Gastroesophageal sphincter (tissue), 4 donors: ENCODE measurements around the gene EFEMP2. TPM values are rescaled to one million over a fixed set of nuclear protein-coding genes. Genes with fewer than 3 reads are reported as not detected.
A peak's percentile ranks its signal among the peaks of the same experiment; 100 is the strongest.

ENCODE experiments used
- ATAC-seq: fragments of 150-250 bp; one replicate; pipeline ENCODE4 v1.9.1; 2016; ENCODE audit warnings: mild to moderate bottlenecking, moderate library complexity
- H3K27ac ChIP-seq, 4 donors: fragments of 200-600 bp; sonication (generic) in 3 of 4; 1 replicate in 3 of 4; 2 replicates in 1 of 4; pipeline ENCODE4 v1.5.1; 2016 to 2019
- H3K27me3 ChIP-seq: fragments of 200-600 bp; sonication (generic); one replicate; pipeline ENCODE4 v1.5.1; 2019
- H3K36me3 ChIP-seq, 2 donors: fragments of 200-600 bp; sonication (generic); one replicate each; pipeline ENCODE4 v1.5.1; 2019; ENCODE audit warnings: control low read depth in 1 of 2
- H3K4me1 ChIP-seq, 3 donors: fragments of 200-600 bp; sonication (generic); 1 replicate in 2 of 3; 2 replicates in 1 of 3; pipeline ENCODE4 v1.5.1; 2016 to 2019; ENCODE audit warnings: control low read depth in 2 of 3
- H3K4me3 ChIP-seq, 2 donors: fragments of 200-600 bp; sonication (generic); one replicate each; pipeline ENCODE4 v1.5.1; 2019; ENCODE audit warnings: mild to moderate bottlenecking in 1 of 2, moderate library complexity in 1 of 2
- H3K9me3 ChIP-seq, 3 donors: fragments of 200-600 bp; sonication (generic); one replicate each; pipeline ENCODE4 v1.5.1; 2017 to 2019; ENCODE audit warnings: control low read depth in 2 of 3
- EP300 ChIP-seq: sonication (generic); formaldehyde crosslinking; IDR thresholded peaks from one replicate; pipeline ENCODE4 v1.6.1; 2017; ENCODE audit warnings: antibody characterized with exemption, mild to moderate bottlenecking
- POLR2A ChIP-seq, 2 donors: fragments of 450-650 bp; IDR thresholded peaks; one replicate each; pipeline ENCODE4 v1.6.1; 2017; ENCODE audit warnings: antibody characterized with exemption in 2 of 2, mild to moderate bottlenecking in 2 of 2, moderate library complexity in 1 of 2
- POLR2AphosphoS5 ChIP-seq: sonication (generic); formaldehyde crosslinking; IDR thresholded peaks from one replicate; pipeline ENCODE4 v1.6.1; 2017; ENCODE audit warnings: antibody characterized with exemption
- WGBS, 2 donors: methylation state at CpG; one replicate each; pipeline ENCODE4 v1.1.5; 2018; ENCODE audit warnings: low coverage in 1 of 2; 5-methylcytosine and 5-hydroxymethylcytosine counted together
- total RNA-seq, 4 donors: library from RNA; depleted of rRNA; stranded (reverse); fragments of >200 nt; gene quantifications; one replicate each; pipeline ENCODE4 v1.1.0, GENCODE V29; 2016
- TF ChIP-seq, protein P1 (sequence below), 4 experiments: fragments of 200-600 bp in 2 of 4; fragments of 450-650 bp in 2 of 4; sonication (generic) in 1 of 4; IDR thresholded peaks; one replicate each; pipeline ENCODE4 v1.5.1; 2017 to 2019; ENCODE audit warnings: antibody characterized with exemption in 4 of 4, mild to moderate bottlenecking in 2 of 4, moderate library complexity in 2 of 4

The EFEMP2 gene
- 10 to 100 TPM; 55.6 to 92.8 (median 81.2) TPM for total RNA-seq

DNA sequence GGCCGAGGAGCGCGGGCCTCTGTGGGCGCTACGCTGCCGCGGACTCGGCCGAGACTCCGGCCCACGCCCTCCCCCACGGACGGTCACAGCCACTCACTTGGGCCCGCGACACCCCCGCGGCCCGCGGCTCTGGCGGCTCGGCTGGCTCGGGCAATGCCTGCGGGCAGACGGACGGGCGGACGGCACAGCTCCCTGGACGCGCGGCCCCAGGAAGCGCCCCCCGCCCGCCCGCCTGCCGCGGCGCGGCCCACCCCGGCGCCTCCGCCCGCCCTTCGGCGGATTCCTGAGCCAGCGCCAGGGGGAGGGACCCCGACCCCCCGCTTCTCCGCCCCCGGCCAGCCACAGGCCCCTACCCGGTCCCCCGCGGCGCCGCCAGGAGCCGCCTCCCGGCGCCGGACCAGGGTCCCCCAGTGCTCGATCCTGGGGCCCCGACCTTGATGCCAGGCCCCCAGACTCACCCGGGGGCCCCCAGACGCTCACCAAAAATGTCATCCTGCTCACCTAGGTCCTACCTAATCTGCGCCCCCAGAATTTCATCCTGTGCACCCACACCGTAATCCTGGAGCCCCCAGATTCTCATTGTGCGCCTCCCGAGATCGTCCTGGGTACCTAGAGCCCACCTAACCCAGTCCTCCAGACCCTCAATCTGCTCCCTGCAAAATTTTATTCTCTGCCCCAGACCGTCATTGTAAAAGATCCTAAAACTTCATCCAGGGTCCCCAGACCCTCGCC is at the start of gene EFEMP2:
Gene EFEMP2, minus strand, starts transcription at position 215 of the 732 bp plus-strand sequence. CDS start 446 bp downstream, outside the sequence.
- Histone ChIP-seq H3K27ac (peak within 1 kb of the TSS; percentile 93 to 98 (median 94)), H3K4me1 (peaks cover 0 to 53% (median 17%) of the 10 kb centered on the region in 3 donors), H3K27me3 (no peaks in the 10 kb centered on the region), H3K36me3 (peaks cover 0 to 31% of the 10 kb centered on the region in 2 donors), H3K9me3 (no peaks in the 10 kb centered on the region), H3K4me3 (peak within 1 kb of the TSS; percentile 69 to 87)
- WGBS, 2 donors, result 0 to 4% methylated on average over 5 to 6 of the region's 69 CpGs
- TF ChIP-seq, protein P1, sequence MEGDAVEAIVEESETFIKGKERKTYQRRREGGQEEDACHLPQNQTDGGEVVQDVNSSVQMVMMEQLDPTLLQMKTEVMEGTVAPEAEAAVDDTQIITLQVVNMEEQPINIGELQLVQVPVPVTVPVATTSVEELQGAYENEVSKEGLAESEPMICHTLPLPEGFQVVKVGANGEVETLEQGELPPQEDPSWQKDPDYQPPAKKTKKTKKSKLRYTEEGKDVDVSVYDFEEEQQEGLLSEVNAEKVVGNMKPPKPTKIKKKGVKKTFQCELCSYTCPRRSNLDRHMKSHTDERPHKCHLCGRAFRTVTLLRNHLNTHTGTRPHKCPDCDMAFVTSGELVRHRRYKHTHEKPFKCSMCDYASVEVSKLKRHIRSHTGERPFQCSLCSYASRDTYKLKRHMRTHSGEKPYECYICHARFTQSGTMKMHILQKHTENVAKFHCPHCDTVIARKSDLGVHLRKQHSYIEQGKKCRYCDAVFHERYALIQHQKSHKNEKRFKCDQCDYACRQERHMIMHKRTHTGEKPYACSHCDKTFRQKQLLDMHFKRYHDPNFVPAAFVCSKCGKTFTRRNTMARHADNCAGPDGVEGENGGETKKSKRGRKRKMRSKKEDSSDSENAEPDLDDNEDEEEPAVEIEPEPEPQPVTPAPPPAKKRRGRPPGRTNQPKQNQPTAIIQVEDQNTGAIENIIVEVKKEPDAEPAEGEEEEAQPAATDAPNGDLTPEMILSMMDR (IDR thresholded peaks at IDR 0.05), result no peak
- peak in 1 of 2 donors; percentile 43 for TF ChIP-seq POLR2A (IDR thresholded peaks at IDR 0.05)
- ATAC-seq, result peak; percentile 35

DNA sequence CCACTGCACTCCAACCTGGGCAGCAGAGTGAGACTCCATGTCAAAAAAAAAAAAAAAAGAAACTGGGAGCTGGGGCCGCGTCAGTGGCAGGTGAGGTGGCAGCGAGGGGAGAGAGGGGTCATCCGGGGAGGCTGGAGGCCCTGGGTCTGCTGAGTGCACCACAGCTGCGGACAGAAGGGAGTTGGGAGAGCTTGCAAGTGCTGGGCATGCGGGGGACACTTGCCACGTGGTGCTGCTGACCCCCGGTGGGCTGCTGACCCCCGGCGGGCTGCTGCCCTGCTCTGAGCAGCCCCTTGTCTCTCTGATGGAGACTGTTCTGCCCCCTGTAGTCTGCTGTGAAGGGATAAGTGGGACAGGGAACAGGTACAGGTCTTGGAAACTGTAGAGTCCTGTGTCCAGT is 49.3 kb upstream of the EFEMP2 start:
- WGBS, 2 donors, result 83 to 91% methylated on average over 4 to 7 of the region's 10 CpGs
- ATAC-seq, result no peak
- H3K27me3 ChIP-seq, result no peaks in the 10 kb centered on the region

DNA sequence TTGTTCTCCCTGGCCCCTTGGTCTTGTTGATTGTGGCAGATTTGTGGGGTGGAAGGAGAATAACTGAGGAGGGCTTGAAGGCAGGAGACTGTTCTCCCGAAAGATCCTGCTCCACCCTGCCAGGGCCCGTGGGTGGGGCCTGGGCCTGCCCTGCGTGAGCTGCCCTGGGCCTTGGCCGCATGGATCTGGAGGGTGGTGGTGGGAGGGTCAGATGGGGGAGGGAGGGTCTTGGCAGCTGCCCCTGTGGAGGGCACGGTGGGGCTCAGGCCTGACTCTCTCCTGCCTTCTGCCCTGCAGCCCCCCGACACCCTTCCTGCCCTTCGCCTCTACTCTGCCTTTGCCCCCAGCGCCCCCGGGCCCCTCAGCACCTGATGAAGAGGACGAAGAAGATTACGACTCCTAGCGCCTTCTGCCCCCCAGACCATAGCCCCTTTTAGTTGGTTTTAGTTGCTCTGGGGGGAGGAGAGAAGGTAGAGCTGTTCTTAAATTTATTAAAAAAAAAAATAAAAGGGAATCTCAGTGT is 48.5 kb upstream of the EFEMP2 start:
- Histone ChIP-seq H3K4me3 (peak overlapping the region in 1 of 2 donors; percentile 99), H3K9me3 (no peaks in the 10 kb centered on the region), H3K27ac (peak overlapping the region in 1 of 4 donors; percentile 94), H3K4me1 (peaks cover 0 to 38% (median 31%) of the 10 kb centered on the region in 3 donors), H3K36me3 (peaks cover 0 to 42% of the 10 kb centered on the region in 2 donors), H3K27me3 (no peaks in the 10 kb centered on the region)
- WGBS, 2 donors, result 70% methylated on average over 2 of the region's 12 CpGs; no CpG with 5 or more reads in 1 of the 2 donors
- ATAC-seq, result no peak
- TF ChIP-seq EP300, result no peak
- TF ChIP-seq, protein P1 (IDR thresholded peaks at IDR 0.05), result no peak
- TF ChIP-seq POLR2A (IDR thresholded peaks at IDR 0.05), result no peak
- no peak for TF ChIP-seq POLR2AphosphoS5

More for the DNA sequence above, 49.3 kb upstream of the EFEMP2 start:
- Histone ChIP-seq H3K4me1 (peaks cover 0 to 31% (median 24%) of the 10 kb centered on the region in 3 donors), H3K27ac (no peak overlapping the region), H3K36me3 (peaks cover 0 to 40% of the 10 kb centered on the region in 2 donors), H3K9me3 (no peaks in the 10 kb centered on the region), H3K4me3 (no peak overlapping the region)
- no peak for TF ChIP-seq POLR2A (IDR thresholded peaks at IDR 0.05)
- TF ChIP-seq, protein P1 (IDR thresholded peaks at IDR 0.05), result no peak
- TF ChIP-seq POLR2AphosphoS5, result no peak
- TF ChIP-seq EP300, result no peak

DNA sequence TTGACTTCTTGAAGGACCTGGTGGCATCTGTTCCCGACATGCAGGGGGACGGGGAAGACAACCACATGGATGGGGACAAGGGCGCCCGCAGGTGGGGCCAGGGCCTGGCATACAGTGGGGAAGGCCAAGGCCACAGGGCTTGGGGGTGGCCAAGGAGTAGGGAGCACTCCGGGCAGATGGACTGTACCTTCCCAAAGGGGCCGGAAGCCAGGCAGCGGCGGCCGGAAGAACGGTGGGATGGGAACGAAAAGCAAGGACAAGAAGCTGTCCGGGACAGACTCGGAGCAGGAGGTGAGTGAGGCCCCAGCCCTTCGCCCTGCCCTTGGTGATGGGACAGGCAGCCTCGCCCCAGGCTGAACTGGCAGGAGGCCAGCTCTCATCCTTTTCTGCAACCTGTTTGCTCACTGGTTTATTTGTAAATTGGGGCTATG is 47.8 kb upstream of the EFEMP2 start:
- no peak for ATAC-seq
- H3K9me3 ChIP-seq, result no peaks in the 10 kb centered on the region
- H3K36me3 ChIP-seq, result peaks cover 0 to 42% of the 10 kb centered on the region in 2 donors
- TF ChIP-seq, protein P1 (IDR thresholded peaks at IDR 0.05), result no peak
- no peak for TF ChIP-seq POLR2A (IDR thresholded peaks at IDR 0.05)
- no peak for TF ChIP-seq EP300
- TF ChIP-seq POLR2AphosphoS5, result no peak
- H3K4me3 ChIP-seq, result peak overlapping the region; percentile 88 to 99
- H3K4me1 ChIP-seq, result peaks cover 0 to 46% (median 37%) of the 10 kb centered on the region in 3 donors
- H3K27me3 ChIP-seq, result no peaks in the 10 kb centered on the region
- WGBS, 2 donors, result 60 to 64% methylated on average over 1 to 8 of the region's 15 CpGs
- H3K27ac ChIP-seq, result peak overlapping the region in 3 of 4 donors; percentile 94 to 98 (median 97)
